ENCODE data around the gene TRAPPC11.

- TF ChIP-seq CTCF (IDR thresholded peaks at IDR 0.05; ENCODE audit: insufficient read depth, low read length, poor library complexity, severe bottlenecking): no peak
- TF ChIP-seq EZH2phosphoT487 (conservative IDR thresholded peaks at IDR 0.05; ENCODE audit: low read length): no peak
Measured at GRCh38 chr4:183716302-183716701, 57.2 kb downstream of the TRAPPC11 start.

All from SU-DHL-6 (cell line).